NCI-H187 treated with DMSO at 0.1 percent for 48 hours (cell line): ENCODE data around the gene TES.
"Not testable (repeated sequence)": the region's sequence is repeated elsewhere in the genome, so short reads cannot be mapped to it uniquely, and the experiment has no call there.

Source experiments
- DNase-seq: peaks from one replicate; lab custom pipeline; 2025; lab: John Stamatoyannopoulos, UW

Gene TES, protein sequence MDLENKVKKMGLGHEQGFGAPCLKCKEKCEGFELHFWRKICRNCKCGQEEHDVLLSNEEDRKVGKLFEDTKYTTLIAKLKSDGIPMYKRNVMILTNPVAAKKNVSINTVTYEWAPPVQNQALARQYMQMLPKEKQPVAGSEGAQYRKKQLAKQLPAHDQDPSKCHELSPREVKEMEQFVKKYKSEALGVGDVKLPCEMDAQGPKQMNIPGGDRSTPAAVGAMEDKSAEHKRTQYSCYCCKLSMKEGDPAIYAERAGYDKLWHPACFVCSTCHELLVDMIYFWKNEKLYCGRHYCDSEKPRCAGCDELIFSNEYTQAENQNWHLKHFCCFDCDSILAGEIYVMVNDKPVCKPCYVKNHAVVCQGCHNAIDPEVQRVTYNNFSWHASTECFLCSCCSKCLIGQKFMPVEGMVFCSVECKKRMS

DNA sequence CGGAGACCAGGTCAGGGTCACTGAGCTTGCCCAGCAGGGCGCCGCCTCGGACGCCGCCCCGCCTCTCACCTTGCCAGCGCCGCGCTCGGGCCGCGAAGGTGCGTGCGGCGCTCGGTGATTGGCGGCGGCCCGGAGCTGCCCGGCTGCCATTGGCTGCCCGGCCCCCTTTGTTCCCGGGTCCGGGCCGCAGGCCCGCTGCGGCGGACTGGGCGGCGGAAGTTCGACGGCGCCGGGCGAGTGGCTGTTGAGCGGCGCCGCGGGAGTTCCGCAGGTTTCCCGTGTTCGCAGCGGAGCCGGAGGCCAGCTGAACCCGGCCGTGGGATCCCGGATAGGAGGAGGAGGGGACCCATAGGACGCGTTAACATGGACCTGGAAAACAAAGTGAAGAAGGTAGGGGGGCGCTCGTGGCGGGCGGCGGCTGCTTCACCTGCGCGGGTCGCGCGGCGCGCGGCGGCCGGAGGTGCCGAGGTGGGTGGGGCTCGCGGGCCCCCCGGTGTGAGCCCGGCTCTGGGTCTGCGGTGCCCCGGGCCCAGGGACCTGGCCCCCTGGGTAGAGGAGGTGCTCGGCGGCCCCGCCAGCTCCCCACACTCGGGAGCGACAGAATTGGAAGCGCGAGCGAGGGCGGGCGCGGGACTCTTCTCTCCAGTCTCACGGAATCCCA lies at the start of gene TES:
Gene TES (plus strand): TSS at position 195 of the 661 bp plus-strand sequence. CDS start 169 bp downstream, at position 364.
- DNase-seq = no peak

DNA sequence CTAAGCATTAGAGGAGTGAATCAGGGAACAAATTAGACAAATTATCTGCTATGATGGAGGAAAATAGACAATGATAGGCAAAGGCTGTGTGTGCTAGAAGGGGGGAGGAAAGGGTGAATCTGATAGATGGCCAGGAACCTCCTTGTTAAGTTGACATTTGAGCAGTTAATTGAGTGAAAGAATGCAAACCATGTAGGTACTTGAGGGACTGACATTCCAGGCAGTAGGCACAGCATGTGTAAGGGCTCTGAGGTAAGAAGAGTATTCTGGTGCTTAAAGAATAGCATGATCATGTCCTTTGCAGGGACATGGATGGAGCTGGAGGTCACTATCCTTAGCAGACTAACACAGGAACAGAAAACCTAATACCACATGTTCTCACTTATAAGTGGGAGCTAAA lies 48.6 kb upstream of the TES start:
- no peak for DNase-seq

DNA sequence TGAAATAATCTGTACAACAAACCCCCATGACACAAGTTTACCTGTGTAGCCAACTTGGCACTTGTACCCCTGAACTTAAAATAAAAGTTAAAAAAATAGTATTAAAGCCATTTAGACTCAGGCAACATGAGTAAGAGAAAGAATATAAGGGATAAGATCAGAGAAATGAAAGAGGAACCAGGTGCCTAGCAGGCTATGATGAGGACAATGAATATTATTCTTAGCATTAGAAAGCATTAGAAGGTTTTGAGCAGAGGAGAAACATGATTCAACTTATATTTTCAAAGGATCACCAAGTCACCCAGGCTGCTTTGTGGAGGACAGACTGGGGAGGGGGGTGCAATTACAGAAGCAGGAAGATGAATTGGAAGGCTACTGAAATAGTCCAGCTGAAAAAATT lies 48.1 kb upstream of the TES start:
- DNase-seq = no peak

DNA sequence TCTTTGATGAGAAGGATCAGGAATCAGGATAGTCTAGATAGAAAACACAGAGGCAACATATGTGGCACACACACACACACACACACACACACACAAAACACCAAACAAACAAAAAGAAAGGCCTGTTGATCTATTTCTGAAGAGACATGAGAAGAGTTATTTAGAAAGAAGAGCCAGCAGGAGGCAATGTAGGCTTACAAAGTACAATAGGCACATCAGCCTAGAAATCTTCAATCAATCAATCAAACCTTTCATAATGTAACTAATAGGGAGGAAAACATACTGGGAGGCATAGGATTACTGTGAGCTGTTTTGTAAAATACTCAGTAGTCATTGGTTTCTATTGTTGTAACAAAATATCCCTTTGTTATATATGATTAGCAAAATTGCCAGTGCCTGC lies 47.3 kb upstream of the TES start:
- DNase-seq = no peak

DNA sequence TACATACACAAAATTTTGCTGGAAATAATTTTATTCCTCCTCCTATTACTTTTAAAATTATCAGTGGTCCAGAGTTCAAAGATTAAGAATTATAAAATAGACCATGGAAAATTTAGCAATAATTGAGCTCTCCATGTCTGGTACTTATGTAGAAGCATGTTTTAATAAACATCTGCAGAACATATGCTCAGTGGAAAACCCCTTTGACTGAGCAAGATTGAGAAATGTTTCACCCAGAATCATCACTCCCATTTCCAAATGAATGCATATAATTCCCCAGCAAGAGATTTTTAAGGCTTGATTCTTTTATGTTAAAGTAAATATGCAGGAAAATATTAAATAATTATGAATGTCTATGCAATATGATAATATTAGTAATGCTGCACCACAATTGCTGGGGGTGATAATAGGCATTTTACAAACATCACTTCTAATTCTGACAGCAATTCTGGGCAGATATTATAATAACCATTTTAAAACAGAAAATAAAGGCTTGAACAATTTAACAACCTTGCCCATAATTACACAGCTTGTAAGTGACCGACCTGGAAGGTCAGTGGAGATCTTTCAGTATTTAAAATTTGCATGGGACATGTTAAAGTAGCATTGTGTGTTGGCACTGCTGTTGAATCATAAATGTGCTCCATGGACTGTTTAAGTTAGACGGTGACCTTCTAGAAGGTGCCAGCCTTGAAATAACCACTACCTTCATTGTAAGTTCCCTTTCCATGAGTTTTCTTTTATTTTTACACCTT lies 45.6 kb upstream of the TES start:
- no peak for DNase-seq

DNA sequence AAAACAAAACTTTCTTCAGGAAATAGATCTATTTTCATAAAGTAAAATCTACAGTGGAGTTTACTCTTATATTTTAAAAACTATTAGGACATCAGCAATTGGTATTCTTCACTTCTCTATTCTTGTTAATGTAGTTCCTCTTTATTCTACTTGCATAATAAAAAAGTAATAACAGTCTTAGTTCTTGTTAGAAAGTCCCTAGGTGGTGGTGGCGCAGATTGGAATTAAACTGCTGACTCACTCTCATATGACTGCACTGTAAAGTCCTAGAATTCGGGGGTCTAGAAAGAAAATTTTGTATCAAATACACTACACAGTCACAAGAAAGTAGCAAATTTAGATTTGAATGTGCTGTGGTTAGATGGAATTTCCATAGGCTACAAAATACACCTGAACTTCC lies 44.6 kb upstream of the TES start:
- no peak for DNase-seq

DNA sequence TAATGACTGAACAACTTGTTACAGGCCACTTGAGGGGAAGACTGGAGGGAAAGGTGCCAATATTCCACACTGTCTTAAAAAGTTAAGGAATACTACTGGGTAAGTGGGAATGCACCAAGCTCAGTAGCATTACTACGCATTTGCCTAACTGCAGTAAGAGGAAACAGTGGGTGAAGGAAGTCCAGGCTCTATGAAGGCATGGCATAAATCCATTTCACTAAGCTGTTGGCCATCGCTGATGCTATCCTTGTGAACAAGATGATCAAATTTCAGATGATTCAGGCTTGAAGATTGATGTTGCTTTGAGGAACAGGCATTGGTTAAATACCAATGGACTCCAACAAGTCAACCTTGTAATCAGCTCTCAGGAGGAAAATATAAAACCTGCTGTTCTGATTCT lies 44.2 kb upstream of the TES start:
- DNase-seq = no peak

DNA sequence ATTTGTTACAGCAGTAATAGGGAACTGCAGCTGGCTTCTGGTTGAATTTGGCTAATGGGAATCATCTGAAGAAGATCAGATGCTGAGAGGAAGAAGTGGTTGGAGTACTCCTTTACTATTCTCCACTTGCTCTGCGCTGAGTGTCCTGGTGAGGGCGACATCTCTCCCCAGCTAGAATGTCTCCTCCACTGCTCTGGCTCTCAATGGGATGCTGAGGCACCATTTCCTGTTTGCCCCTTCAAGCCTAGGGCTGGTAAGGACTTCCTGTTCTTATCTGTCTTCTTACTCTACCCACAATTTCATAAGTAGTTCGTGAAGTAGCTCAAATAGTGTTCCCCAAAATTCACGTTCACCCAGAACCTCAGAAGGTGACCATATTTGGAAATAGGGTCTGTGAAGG lies 43.2 kb upstream of the TES start:
- DNase-seq = no peak

DNA sequence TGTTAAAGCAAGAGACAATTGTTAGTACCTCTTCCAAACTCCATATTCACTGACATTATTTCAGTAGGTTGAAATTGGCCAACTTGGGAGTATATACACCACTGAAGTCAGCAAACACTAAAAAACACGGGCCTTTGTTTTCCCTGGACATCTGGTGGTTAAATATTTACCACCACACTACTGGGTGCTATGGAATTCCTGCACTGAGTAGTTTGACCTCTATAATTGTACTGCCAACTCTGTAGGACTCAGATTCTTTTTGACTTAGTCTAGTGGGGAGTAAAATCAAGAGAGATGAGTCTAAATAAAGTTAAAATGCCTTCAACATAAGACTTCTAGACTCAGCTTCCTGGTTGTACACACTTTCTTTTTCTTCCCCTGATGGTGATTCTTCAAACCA lies 41.3 kb upstream of the TES start:
- DNase-seq = no peak

DNA sequence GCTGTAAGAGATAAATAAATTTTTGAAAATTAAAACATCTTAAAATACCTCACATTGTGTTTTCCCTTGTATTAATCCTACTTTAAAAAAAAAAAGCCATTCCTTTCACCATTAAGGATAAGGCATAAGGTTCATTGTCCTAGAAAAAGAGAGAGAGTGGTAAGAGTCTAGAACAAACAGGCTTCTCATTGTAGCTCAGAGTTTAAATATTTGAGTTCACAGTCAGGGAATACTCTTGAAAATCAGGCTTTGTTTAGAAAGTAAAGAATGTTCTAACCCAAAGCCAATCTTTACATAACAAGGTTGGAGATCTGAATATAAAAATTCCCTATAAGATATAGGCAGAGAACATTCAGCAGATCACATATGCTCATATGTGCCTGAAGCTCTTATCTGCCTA lies 40.2 kb upstream of the TES start:
- no peak for DNase-seq

DNA sequence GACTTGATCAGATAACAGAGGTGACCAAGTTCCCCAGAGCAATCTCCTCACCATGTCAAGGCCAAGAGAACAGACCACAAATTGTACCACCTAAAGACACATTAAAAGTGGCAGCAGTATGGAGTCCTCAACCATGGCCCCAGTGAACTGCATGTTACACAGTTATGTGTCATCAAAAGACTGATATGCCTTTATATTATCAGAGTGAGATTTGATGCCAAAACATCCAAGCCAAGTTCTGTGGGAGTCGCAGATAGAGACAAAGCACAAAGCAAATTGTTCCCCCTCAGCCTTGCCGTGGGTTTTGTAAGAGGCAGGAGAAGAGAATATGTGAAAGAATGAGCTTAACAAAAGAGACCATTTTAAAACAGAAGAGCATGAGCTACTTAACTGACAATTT lies 39.2 kb upstream of the TES start:
- DNase-seq = no peak

DNA sequence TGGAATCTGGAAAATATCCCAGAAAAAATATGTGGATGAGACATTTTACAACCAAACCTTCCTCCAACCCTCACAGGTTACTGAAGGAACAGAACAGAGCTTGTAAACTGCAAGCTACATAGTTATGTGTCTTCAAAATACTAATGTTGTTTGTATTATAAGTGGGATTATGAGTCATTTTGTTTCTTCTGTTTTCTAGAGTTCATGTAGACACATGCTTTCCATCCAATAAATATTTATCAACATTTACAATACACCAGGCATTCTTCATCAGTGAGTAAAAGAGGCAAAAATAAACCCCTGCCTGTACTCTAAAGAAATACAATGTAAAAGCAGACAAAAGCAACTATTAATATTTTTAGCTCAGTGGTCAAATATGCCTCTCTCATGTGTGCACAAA lies 38.0 kb upstream of the TES start:
- no peak for DNase-seq

DNA sequence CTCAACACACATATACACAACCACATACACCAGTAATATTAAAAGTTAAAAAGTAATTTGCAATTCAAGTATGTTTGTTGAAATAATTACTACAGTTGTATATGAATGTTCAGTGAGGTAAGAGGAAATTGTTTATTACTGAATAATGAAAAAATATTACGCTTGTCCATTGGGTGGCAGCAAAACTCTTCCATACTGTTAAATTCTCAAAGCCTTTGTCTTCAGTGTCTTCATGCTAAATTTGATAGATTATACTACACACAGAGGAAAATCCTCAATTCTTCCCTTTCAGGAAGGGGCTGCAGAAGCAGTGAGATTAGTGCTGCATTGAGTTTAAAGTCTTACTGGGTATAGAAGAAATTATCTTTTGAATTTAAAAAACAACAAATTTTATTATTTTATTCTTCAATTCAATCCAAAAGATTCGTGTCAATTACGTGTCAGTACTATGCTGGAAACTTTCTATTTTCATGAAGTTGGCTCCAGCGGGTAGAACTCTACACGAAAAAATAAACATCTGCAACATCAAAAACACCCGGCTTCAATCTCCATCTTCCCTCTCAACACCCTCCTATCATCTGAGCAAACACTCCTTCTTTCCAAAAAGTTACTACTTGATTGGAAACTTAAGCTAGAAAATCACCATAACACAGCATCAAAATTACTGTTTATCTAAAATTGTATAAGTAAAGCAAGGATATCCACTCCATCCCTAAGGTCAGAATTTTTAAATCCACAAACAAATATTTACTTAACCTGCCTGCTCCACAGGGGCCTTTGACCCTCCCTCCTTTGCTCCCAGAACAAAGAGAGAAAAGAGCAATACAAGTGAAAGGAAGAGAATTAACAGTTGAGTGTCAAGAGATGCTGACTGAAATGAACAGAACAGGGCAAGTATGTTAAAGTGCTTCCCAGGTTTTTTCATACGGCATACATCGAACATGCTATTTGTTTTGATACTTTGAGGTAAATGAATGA lies 37.0 kb upstream of the TES start:
- no peak for DNase-seq

DNA sequence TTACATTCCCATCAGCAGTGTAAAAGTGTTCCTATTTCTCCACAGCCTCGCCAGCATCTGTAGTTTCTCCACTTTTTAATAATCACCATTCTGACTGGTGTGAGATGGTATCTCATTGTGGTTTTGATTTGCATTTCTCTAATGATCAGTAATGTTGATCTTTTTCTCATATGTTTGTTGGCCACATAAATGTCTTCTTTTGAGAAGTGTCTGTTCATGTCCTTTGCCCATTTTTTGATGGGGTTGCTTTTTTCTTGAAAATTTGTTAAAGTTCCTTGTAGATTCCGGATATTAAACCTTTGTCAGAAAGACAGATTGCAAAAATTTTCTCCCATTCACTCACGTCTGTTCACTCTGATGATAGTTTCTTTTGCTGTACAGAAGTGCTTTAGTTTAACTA lies 35.2 kb upstream of the TES start:
- not testable (repeated sequence) for DNase-seq

DNA sequence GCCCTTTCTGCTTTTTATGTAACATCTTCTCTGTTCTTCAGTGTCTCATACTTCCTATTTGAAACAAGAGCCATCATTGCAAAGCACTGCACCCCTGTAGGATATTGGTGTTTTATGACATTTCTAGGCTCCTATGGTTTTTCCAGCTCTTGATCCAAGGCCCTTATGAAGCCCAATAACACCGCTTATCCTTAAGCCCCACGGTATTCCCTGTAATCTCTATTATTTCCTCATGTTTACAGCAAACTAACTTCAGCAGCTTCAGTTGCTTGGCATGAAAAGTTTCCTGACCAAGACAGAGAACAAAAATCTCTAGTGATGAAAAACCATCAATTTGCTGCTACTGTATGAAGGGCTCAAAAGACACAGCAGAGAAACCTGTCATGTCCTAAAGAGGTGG lies 34.1 kb upstream of the TES start:
- DNase-seq = no peak

DNA sequence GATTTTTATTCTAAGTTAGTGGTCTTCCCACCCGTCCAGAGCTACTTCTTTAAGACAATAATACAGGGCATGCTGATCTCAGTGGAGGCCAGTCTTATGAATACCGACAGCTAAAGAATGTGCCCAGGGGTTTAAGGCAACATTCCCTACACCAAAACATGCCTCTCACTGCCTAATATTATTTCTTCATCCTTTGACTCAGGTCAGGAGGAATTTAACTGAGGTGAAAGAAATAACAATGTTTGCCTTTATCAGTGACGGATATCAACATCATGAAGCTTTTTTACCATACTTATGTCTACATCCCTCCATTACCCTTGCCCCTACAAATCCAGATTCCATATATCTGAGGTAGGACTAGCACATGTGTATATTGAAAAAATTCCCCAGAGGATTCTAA lies 33.3 kb upstream of the TES start:
- DNase-seq = no peak

DNA sequence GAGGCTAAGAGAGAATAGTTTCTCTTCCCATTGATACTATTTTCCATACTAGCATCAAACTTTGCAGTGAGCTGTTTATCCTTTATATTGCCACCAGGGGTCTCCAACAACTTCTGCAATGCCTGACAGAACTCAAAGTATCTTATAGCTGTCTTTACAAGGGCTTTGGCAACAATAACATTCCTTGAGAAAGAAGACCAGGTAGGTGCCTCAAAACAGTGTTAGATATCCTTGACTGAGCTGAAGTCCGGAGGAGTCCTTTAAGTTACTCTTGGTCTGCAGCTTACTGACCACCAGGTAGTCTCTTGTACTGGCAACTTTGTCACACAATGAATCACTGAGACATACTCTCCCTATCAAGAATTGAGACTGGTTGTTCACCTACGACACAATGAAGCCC lies 30.0 kb upstream of the TES start:
- DNase-seq = no peak

DNA sequence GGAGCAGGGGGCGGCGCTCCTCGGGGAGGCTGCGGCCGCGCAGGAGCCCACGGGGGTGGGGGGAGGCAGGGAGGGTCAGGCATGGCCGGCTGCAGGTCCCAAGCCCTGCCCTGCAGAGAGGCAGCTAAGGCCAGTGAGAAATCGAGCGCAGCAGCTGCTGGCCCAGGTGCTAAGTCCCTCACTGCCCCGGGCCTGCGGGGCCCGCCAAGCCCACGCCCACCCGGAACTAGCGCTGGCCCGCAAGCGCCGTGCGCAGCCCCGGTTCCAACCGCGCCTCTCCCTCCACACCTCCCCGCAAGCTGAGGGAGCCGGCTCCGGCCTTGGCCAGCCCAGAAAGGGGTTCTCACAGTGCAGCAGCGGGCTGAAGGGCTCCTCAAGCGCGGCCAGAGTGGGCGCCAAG lies 28.3 kb upstream of the TES start:
- DNase-seq = no peak

DNA sequence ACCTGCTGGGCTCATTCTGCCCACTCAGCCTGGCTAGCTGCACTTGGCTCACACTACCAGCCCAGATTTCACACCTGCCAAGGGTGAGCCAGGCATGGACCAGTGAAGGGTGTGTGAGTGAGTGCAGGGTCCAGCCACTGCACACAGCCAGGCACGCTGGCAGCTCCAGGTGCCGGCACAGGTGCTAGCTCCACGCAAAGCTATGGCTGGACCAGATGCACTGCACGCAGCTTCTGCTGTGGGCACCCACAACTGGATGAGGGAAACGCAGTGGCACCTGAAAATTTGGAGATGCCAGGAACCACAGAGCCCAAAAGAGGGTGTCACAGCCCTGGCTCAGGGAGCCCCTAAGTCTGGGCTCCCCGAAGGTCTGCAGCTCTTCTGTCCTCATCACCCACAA lies 24.9 kb upstream of the TES start:
- DNase-seq = no peak

DNA sequence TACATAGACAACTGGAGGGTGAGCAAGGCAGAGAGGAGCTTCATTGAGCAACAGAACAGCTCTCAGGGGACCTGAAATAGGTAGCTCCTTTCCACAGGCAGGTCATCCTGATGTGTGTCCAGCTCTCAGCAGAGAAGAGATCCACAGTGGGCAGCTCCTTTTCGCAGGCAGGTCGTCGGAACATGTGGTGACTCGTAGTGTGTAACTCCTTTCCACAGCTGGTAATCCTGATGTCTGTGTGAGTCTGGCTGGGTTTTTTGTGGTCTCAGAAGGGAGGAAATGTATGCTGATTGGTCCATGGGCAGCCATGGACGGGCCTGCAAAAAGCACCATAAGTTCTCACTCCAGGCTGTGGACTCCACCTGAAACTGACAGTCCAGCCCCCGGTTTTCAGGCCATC lies 24.4 kb upstream of the TES start:
- DNase-seq = no peak

DNA sequence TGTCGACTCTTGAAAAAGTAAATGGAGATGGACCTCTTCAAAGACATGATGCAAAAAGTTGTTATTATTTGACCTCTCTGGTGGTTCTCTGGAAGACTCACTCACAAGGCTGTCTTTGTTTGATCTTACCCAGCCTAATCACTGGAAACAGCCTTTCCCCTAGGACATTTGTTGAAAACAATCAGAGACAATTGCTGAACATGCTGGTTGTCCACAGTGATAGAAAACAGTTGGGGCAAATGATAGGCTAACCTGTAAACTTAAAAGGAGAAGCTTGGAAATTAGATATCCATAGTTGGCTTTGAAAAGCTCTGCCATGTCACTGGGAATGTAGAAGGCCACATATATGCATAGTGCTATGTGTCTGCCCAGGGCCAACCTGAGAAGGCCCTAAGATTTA lies 22.9 kb upstream of the TES start:
- DNase-seq = no peak
